ENCODE results near the gene EDN2. TPM values are rescaled to one million over a fixed set of nuclear protein-coding genes. Genes with fewer than 3 reads are reported as not detected.

The EDN2 gene
- total RNA-seq, 1 donor from 2014 or later = not detected

- Mint-ChIP-seq H3K27ac (no peak overlapping the region), H3K27me3 (peaks cover 17% of the 10 kb centered on the region), H3K36me3 (ENCODE audit: insufficient read depth) (no peaks in the 10 kb centered on the region), H3K4me3 (ENCODE audit: low read depth) (no peak overlapping the region), H3K9me3 (ENCODE audit: low read depth) (no peaks in the 10 kb centered on the region), H3K4me1 (ENCODE audit: low read depth) (peaks cover 14% of the 10 kb centered on the region)
- TF ChIP-seq CTCF (IDR thresholded peaks at IDR 0.05; ENCODE audit: unreplicated experiment) = no peak
- no peak for DNase-seq (ENCODE audit: low spot score, unreplicated experiment)
Observed at GRCh38 chr1:41485605-41486004, 1.1 kb upstream of the EDN2 start.

GRCh38 chr1:41483960-41484401, 502 bp downstream of the EDN2 start:
- H3K36me3 Mint-ChIP-seq (ENCODE audit: insufficient read depth) = no peaks in the 10 kb centered on the region
- TF ChIP-seq CTCF (IDR thresholded peaks at IDR 0.05; ENCODE audit: unreplicated experiment) = no peak
- no peak overlapping the region for H3K4me3 Mint-ChIP-seq (ENCODE audit: low read depth)
- H3K4me1 Mint-ChIP-seq (ENCODE audit: low read depth) = peaks cover 14% of the 10 kb centered on the region
- peaks cover 19% of the 10 kb centered on the region for H3K27me3 Mint-ChIP-seq
- no peak overlapping the region for H3K27ac Mint-ChIP-seq
- H3K9me3 Mint-ChIP-seq (ENCODE audit: low read depth) = no peaks in the 10 kb centered on the region
- DNase-seq (ENCODE audit: low spot score, unreplicated experiment) = no peak

GRCh38 chr1:41483001-41483850, 1.3 kb downstream of the EDN2 start:
- no peak for TF ChIP-seq CTCF (IDR thresholded peaks at IDR 0.05; ENCODE audit: unreplicated experiment)
- Mint-ChIP-seq H3K36me3 (ENCODE audit: insufficient read depth) (no peaks in the 10 kb centered on the region), H3K27ac (no peak overlapping the region), H3K4me1 (ENCODE audit: low read depth) (peaks cover 12% of the 10 kb centered on the region), H3K9me3 (ENCODE audit: low read depth) (no peaks in the 10 kb centered on the region), H3K27me3 (peaks cover 19% of the 10 kb centered on the region), H3K4me3 (ENCODE audit: low read depth) (no peak overlapping the region)
- DNase-seq (ENCODE audit: low spot score, unreplicated experiment) = no peak

- no peak for TF ChIP-seq CTCF (IDR thresholded peaks at IDR 0.05; ENCODE audit: unreplicated experiment)
- DNase-seq (ENCODE audit: low spot score, unreplicated experiment) = no peak
- H3K9me3 Mint-ChIP-seq (ENCODE audit: low read depth) = no peaks in the 10 kb centered on the region
- H3K36me3 Mint-ChIP-seq (ENCODE audit: insufficient read depth) = no peaks in the 10 kb centered on the region
- no peak overlapping the region for H3K4me3 Mint-ChIP-seq (ENCODE audit: low read depth)
- peaks cover 11% of the 10 kb centered on the region for H3K4me1 Mint-ChIP-seq (ENCODE audit: low read depth)
- H3K27ac Mint-ChIP-seq = no peak overlapping the region
- H3K27me3 Mint-ChIP-seq = peaks cover 17% of the 10 kb centered on the region
Observed at GRCh38 chr1:41482001-41482765, 2.3 kb downstream of the EDN2 start.

- no peak for DNase-seq (ENCODE audit: low spot score, unreplicated experiment)
- no peak overlapping the region for H3K4me3 Mint-ChIP-seq (ENCODE audit: low read depth)
- TF ChIP-seq CTCF (IDR thresholded peaks at IDR 0.05; ENCODE audit: unreplicated experiment) = no peak
- peaks cover 11% of the 10 kb centered on the region for H3K27me3 Mint-ChIP-seq
- H3K4me1 Mint-ChIP-seq (ENCODE audit: low read depth) = peaks cover 1% of the 10 kb centered on the region
- H3K9me3 Mint-ChIP-seq (ENCODE audit: low read depth) = no peaks in the 10 kb centered on the region
- H3K36me3 Mint-ChIP-seq (ENCODE audit: insufficient read depth) = no peaks in the 10 kb centered on the region
- no peak overlapping the region for H3K27ac Mint-ChIP-seq
Observed at GRCh38 chr1:41481109-41481775, 3.2 kb downstream of the EDN2 start.

All from progenitor cell of endocrine pancreas (in vitro differentiated cells).